K562 (cell line): Measurements from ENCODE around the gene ANP32B. TPM values are rescaled to one million over a fixed set of nuclear protein-coding genes. Genes with fewer than 3 reads are reported as not detected.

ENCODE experiments used
- CREBBP ChIP-seq: IDR thresholded peaks from one replicate; pipeline ENCODE4 v1.6.1; 2012; ENCODE audit warnings: low read depth, mild to moderate bottlenecking, control low read depth, inconsistent platforms, low read length
- EP300 ChIP-seq: IDR thresholded peaks from 2 replicates; pipeline ENCODE4 v1.6.1; 2012; ENCODE audit warnings: low read length, improper control_type of control experiment
- ETV6 ChIP-seq, 3 experiments: fragments of 150-350 bp in 1 of 3; sonication (generic) in 1 of 3; formaldehyde crosslinking in 1 of 3; IDR thresholded peaks; 2 replicates each; pipeline versions ENCODE4 v1.6.1 to v1.8.0; 2014 to 2022; ENCODE audit warnings: borderline replicate concordance in 2 of 3, low read depth in 2 of 3, antibody characterized with exemption in 1 of 3, low read length in 1 of 3, mild to moderate bottlenecking in 1 of 3, missing genetic modification reagents in 1 of 3
- FOSL1 ChIP-seq: fragments of 200-800 bp; sonication (Bioruptor generic); conservative IDR thresholded peaks from 2 replicates; pipeline ENCODE4 v1.6.1; 2016; ENCODE audit warnings: missing genetic modification characterization, missing compliant biosample characterization
- GABPB1 ChIP-seq: sonication (generic); formaldehyde crosslinking; IDR thresholded peaks from 2 replicates; pipeline ENCODE4 v1.8.0; 2022; ENCODE audit warnings: mild to moderate bottlenecking, missing genetic modification reagents
- KAT7 ChIP-seq: sonication (generic); formaldehyde crosslinking; IDR thresholded peaks from 2 replicates; pipeline ENCODE4 v1.8.0; 2022; ENCODE audit warnings: missing genetic modification reagents, mild to moderate bottlenecking, borderline replicate concordance
- NCOA1 ChIP-seq: fragments of 450-650 bp; IDR thresholded peaks from 2 replicates; pipeline ENCODE4 v1.6.1; 2016; ENCODE audit warnings: low read depth
- PHB2 ChIP-seq: fragments of 450-650 bp; IDR thresholded peaks from 2 replicates; pipeline ENCODE4 v1.6.1; 2017; ENCODE audit warnings: low read depth
- PRPF4 ChIP-seq: fragments of 200-400 bp; formaldehyde crosslinking; IDR thresholded peaks from one replicate; pipeline ENCODE4 v1.6.1; 2017; ENCODE audit warnings: low read length, low read depth, mild to moderate bottlenecking; ENCODE audit not compliant: insufficient read depth, poor library complexity, severe bottlenecking
- RBFOX2 ChIP-seq: fragments of 200-400 bp; formaldehyde crosslinking; IDR thresholded peaks from 2 replicates; pipeline ENCODE4 v1.6.1; 2017; ENCODE audit warnings: low read depth, mild to moderate bottlenecking, low read length, moderate library complexity
- RBM25 ChIP-seq: fragments of 200-400 bp; formaldehyde crosslinking; IDR thresholded peaks from 2 replicates; pipeline ENCODE4 v1.6.1; 2018; ENCODE audit warnings: low read length, low read depth, moderate library complexity; ENCODE audit not compliant: severe bottlenecking
- ZNF143 ChIP-seq: sonication (generic); formaldehyde crosslinking; IDR thresholded peaks from 2 replicates; pipeline ENCODE4 v1.9.0; 2022; ENCODE audit warnings: mild to moderate bottlenecking, missing genetic modification reagents
- ZNF174 ChIP-seq: fragments of 250-450 bp; sonication (Bioruptor Pico); IDR thresholded peaks from 2 replicates; pipeline ENCODE4 v1.4.0; 2020; ENCODE audit warnings: mild to moderate bottlenecking
- ZNF584 ChIP-seq: fragments of 200-800 bp; sonication (Bioruptor generic); IDR thresholded peaks from 2 replicates; pipeline ENCODE4 v1.6.1; 2016; ENCODE audit warnings: low read depth, mild to moderate bottlenecking, missing genetic modification characterization, missing compliant biosample characterization
- ZNF699 ChIP-seq: fragments of 250-450 bp; sonication (Bioruptor Pico); IDR thresholded peaks from 2 replicates; pipeline ENCODE4 v1.8.0; 2021; ENCODE audit warnings: mild to moderate bottlenecking, moderate library complexity; ENCODE audit not compliant: insufficient replicate concordance
- ZNF764 ChIP-seq: fragments of 250-450 bp; sonication (Bioruptor Pico); IDR thresholded peaks from 2 replicates; pipeline ENCODE4 v1.4.0; 2020; ENCODE audit warnings: low read depth, mild to moderate bottlenecking, moderate library complexity
- ZNF77 ChIP-seq: fragments of 250-450 bp; sonication (Bioruptor Pico); IDR thresholded peaks from 2 replicates; pipeline ENCODE4 v1.5.0; 2020
- polyA plus RNA-seq, 8 experiments: library from polyadenylated mRNA; depleted of rRNA in 4 of 8; stranded (reverse) in 5 of 8; unstranded in 3 of 8; fragments of >200 nt; fragmentation: Nextera tagmentation in 2 of 8; fragmentation: Illumina TruSeq in 1 of 8; extraction: Ambion mirVana in 2 of 8; extraction: Trizol in 1 of 8; gene quantifications; 2 replicates each; pipeline versions ENCODE4 v1.2.1 to v1.2.3, GENCODE V29; 2011 to 2014; ENCODE audit warnings: inconsistent platforms in 1 of 8, missing spikeins in 1 of 8
- total RNA-seq, 7 experiments: library from RNA; depleted of rRNA in 6 of 7; stranded (reverse); fragments of >200 nt in 6 of 7; fragmentation: Illumina TruSeq in 2 of 7; extraction: Trizol in 2 of 7; gene quantifications; 2 replicates each; pipeline versions ENCODE4 v1.2.1 to v1.2.3, GENCODE V29; 2011 to 2021; ENCODE audit warnings: low replicate concordance in 1 of 7
- TF ChIP-seq, protein P1 (sequence below): sonication (generic); formaldehyde crosslinking; IDR thresholded peaks from 2 replicates; pipeline ENCODE4 v1.8.0; 2023; ENCODE audit warnings: missing genetic modification reagents, mild to moderate bottlenecking, borderline replicate concordance
- TF ChIP-seq, protein P2 (sequence below): fragments of 250-450 bp; sonication (Bioruptor Pico); IDR thresholded peaks from 2 replicates; pipeline ENCODE4 v1.5.0; 2020; ENCODE audit warnings: mild to moderate bottlenecking
- TF ChIP-seq, protein P3 (sequence below), 2 experiments: fragments of 450-650 bp; IDR thresholded peaks; 2 replicates each; pipeline ENCODE4 v1.6.1; 2016

ANP32B gene
- total and polyA plus RNA-seq, 9 of the 15 experiments (the other 6 are each of a cell fraction or from before 2014, with no cell fraction given): 68.9 to 815 (median 141) TPM

DNA sequence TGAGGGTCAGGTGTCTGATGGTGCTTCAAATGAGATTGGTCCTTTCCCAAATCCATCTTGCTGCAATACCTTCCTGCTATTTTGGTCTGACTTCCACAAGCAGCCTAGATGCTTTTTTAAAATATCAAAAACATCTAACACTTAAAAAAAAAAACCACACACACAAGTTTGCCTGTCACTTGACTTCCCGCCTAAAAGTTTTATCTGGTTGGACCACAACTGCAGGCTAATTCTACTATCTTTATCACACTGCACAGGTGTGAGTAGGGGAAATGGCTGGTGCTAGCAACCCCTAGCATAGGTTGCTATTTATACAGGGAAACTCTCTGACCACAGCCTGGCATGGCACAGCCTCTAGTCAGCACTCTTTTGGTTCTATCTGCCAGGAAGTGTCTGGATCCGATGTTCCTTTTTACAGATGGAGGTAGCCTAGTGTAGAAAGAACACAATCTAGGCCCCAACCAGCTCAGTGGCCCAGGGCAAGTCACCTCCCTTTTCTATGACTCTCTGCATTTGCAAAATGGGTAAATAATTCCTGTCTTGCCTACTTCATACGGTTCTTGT, 45.0 kb upstream of the ANP32B start, which contains the start of gene HEMGN (continued):
- TF ChIP-seq PHB2: peak; percentile 91
- no peak for TF ChIP-seq ZNF764
- TF ChIP-seq ZNF699 (CRISPR knock-in tag): no peak
- TF ChIP-seq, protein P1, sequence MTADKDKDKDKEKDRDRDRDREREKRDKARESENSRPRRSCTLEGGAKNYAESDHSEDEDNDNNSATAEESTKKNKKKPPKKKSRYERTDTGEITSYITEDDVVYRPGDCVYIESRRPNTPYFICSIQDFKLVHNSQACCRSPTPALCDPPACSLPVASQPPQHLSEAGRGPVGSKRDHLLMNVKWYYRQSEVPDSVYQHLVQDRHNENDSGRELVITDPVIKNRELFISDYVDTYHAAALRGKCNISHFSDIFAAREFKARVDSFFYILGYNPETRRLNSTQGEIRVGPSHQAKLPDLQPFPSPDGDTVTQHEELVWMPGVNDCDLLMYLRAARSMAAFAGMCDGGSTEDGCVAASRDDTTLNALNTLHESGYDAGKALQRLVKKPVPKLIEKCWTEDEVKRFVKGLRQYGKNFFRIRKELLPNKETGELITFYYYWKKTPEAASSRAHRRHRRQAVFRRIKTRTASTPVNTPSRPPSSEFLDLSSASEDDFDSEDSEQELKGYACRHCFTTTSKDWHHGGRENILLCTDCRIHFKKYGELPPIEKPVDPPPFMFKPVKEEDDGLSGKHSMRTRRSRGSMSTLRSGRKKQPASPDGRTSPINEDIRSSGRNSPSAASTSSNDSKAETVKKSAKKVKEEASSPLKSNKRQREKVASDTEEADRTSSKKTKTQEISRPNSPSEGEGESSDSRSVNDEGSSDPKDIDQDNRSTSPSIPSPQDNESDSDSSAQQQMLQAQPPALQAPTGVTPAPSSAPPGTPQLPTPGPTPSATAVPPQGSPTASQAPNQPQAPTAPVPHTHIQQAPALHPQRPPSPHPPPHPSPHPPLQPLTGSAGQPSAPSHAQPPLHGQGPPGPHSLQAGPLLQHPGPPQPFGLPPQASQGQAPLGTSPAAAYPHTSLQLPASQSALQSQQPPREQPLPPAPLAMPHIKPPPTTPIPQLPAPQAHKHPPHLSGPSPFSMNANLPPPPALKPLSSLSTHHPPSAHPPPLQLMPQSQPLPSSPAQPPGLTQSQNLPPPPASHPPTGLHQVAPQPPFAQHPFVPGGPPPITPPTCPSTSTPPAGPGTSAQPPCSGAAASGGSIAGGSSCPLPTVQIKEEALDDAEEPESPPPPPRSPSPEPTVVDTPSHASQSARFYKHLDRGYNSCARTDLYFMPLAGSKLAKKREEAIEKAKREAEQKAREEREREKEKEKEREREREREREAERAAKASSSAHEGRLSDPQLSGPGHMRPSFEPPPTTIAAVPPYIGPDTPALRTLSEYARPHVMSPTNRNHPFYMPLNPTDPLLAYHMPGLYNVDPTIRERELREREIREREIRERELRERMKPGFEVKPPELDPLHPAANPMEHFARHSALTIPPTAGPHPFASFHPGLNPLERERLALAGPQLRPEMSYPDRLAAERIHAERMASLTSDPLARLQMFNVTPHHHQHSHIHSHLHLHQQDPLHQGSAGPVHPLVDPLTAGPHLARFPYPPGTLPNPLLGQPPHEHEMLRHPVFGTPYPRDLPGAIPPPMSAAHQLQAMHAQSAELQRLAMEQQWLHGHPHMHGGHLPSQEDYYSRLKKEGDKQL (CRISPR knock-in tag): no peak
- no peak for TF ChIP-seq PRPF4
- TF ChIP-seq NCOA1: peak; percentile 84; the same call in 1 of the 2 replicates
- TF ChIP-seq ZNF77 (CRISPR knock-in tag): no peak
- TF ChIP-seq, protein P2, sequence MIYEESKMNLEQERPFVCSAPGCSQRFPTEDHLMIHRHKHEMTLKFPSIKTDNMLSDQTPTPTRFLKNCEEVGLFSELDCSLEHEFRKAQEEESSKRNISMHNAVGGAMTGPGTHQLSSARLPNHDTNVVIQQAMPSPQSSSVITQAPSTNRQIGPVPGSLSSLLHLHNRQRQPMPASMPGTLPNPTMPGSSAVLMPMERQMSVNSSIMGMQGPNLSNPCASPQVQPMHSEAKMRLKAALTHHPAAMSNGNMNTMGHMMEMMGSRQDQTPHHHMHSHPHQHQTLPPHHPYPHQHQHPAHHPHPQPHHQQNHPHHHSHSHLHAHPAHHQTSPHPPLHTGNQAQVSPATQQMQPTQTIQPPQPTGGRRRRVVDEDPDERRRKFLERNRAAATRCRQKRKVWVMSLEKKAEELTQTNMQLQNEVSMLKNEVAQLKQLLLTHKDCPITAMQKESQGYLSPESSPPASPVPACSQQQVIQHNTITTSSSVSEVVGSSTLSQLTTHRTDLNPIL (CRISPR knock-in tag): no peak
- TF ChIP-seq ETV6 (IDR thresholded peaks at IDR 0.05; ENCODE audit: borderline replicate concordance in 1 of 2, low read depth in 2 of 2, low read length in 1 of 2): peak in 1 of 2 experiments; percentile 79; a peak in 1 of 4 replicates
- TF ChIP-seq ETV6 (CRISPR knock-in tag; IDR thresholded peaks at IDR 0.05; ENCODE audit: borderline replicate concordance): no peak
- peak; percentile 43; the same call in 1 of the 2 replicates for TF ChIP-seq ZNF584 (CRISPR knock-in tag)
- no peak for TF ChIP-seq KAT7 (CRISPR knock-in tag)
- TF ChIP-seq RBFOX2: no peak
- TF ChIP-seq RBM25: no peak
- TF ChIP-seq, protein P3, sequence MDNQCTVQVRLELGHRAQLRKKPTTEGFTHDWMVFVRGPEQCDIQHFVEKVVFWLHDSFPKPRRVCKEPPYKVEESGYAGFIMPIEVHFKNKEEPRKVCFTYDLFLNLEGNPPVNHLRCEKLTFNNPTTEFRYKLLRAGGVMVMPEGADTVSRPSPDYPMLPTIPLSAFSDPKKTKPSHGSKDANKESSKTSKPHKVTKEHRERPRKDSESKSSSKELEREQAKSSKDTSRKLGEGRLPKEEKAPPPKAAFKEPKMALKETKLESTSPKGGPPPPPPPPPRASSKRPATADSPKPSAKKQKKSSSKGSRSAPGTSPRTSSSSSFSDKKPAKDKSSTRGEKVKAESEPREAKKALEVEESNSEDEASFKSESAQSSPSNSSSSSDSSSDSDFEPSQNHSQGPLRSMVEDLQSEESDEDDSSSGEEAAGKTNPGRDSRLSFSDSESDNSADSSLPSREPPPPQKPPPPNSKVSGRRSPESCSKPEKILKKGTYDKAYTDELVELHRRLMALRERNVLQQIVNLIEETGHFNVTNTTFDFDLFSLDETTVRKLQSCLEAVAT (IDR thresholded peaks at IDR 0.05): peak; percentile 53 to 84; a peak in 2 of 4 replicates
- TF ChIP-seq CREBBP: no peak
- no peak for TF ChIP-seq ZNF143 (CRISPR knock-in tag)
- TF ChIP-seq GABPB1 (CRISPR knock-in tag): no peak
- TF ChIP-seq EP300: peak; percentile 99
- TF ChIP-seq ZNF174 (CRISPR knock-in tag): no peak
- peak; percentile 63 for TF ChIP-seq FOSL1 (tag)
